HCEC 1CT (cell line): Measurements from ENCODE around the gene CHCHD3.
A peak's percentile ranks its signal among the peaks of the same experiment; 100 is the strongest.

Experiments
- DNase-seq: peaks from one replicate; pipeline ENCODE4 v3.0.0-alpha.2; 2017

Gene CHCHD3

GRCh38 chr7:132856416-132856815, 225.5 kb downstream of the CHCHD3 start:
- DNase-seq: no peak

- no peak for DNase-seq
Observed at GRCh38 chr7:132855901-132856300, 226.0 kb downstream of the CHCHD3 start.

GRCh38 chr7:132854238-132854637, 227.7 kb downstream of the CHCHD3 start:
- no peak for DNase-seq

- no peak for DNase-seq
Observed at GRCh38 chr7:132847376-132847775, 234.5 kb downstream of the CHCHD3 start.

DNA sequence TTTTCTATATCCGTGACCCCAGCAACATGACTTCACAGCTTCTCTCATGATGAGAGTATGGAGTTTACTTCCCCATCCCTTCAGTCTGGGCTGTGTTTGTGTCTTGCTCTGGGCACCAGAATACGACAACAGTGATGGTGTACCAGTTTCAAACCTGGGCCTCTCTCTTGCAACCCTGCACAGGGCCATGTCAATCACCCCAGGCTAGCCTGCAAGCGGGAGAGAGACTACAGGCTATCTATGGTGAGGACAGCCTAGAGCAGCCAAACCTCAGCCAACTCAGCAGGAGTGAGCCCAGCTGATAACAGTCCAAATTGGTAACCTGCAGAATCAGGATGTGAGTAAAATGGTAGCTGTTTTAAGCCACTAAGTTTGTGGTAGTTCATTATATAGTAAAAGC, 235.8 kb downstream of the CHCHD3 start:
- no peak for DNase-seq

- no peak for DNase-seq
Observed at GRCh38 chr7:132842478-132842877, 239.4 kb downstream of the CHCHD3 start.

DNA sequence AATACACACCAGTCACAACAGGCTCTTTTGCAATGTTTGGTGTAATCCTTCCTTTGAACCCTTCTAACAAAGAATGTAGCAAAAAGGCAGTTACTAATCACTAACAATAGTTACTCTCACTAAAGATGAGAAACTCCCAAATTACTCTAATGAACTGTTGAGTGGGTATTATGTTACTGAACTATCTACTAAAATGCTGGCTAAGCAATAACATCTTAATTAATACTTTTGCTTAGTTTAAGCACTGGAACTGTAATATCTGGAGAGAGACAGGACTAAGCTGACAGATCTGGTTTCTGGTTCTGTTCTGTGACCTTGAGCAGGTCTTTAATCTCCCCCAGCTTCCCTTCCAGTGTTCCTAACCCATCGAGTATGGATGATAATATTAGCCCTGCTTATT, 241.7 kb downstream of the CHCHD3 start:
- DNase-seq: no peak

- DNase-seq: no peak
Observed at GRCh38 chr7:132838313-132838712, 243.6 kb downstream of the CHCHD3 start.

DNA sequence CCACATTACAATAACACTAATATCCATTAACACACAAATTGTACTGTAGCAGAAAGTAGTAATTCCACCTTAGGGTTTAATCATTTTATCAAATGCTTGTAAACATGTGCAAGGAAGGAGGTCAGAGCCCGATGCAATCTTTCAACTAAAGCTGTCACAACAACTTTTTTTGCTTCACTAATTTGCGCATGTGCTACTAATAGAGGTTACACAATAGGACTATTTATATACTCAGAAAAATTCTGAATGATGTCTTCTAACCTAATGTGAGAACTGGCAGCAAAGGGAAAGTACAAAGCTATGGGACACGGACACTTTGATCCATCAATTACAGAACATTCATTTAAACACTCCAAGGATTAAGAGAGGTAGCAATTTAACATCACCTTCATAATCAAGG, 244.4 kb downstream of the CHCHD3 start:
- no peak for DNase-seq

- peak; percentile 26 for DNase-seq
Observed at GRCh38 chr7:132836746-132837145, 245.1 kb downstream of the CHCHD3 start.

- DNase-seq: no peak
Observed at GRCh38 chr7:132830941-132831340, 250.9 kb downstream of the CHCHD3 start.

DNA sequence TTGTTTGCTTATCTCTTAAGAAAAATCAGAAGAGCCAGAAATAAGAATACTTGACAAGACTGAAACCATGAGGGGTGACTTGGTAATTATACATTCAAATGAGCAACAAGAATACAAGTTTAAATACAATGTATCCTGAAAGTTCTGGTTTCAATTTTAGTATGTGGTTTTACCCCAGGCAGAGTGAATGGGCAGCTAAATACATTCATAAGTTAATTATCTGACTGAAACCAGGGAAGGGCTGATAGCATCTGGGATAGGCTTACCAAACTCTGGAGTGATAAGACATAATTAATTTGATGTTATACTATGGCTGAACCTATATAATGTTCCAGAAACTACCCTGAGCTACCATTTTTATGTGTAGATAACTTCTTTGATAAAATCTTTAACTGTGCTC, 253.4 kb downstream of the CHCHD3 start:
- DNase-seq: no peak

DNA sequence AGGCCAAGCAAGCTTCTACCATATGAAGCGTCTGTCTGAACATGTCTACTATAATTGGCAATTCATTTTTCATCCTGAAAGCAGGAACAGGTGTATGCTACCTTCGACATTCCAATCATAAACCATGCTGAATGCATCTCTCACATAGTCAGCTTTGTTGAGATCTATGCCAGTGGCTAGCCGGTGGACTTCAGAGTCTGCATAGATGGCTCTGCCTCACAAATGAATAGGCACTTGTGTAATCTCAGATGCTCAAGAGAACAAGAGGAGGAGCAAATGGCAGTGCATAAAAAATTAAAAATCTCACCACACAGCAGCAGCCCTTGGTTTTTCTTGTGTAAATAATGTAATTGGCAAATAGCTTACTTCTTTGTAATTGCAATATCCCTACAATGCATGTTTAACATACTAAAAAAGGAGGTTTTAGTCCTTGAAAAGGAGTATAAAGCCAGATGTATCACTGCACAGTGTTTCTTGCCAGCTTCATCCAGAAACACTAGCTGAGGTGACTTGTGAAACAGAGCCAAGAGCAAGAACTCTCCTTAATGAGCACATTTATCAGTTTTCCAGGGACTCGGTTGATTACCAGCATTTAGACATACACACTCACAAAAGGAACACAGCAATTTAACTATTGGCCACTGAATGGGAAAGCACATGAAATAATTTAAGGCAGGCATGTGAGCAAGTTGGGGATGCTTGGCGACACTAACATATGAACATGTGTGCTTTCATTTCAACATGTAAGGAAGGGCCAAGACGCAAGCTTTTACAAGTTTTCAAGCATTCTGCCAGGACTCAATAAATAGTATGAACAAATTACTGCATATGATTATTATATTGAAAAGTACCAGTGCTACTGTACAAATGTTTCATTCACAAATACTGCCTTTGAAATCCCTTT, 255.7 kb downstream of the CHCHD3 start:
- no peak for DNase-seq

DNA sequence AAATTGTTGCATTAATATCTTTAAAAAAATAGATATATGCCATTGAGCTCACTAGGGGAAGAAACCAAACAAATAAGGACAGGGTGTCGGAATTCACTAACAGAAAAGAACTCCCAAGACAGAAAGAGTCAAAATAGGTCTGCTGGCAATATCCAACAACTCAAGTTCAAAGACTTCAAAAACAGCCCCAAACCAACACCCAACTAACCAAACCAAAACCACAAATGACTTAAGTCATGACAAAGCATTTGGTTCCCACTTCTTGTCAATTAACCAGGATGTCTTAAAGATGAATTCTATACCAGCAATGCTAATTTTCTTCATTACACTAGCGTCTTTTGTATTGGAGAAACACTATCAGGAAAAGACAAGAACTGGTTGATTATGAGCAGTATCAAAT, 256.7 kb downstream of the CHCHD3 start:
- DNase-seq: no peak

GRCh38 chr7:132819648-132820047, 262.2 kb downstream of the CHCHD3 start:
- no peak for DNase-seq

- no peak for DNase-seq
Observed at GRCh38 chr7:132817949-132818348, 263.9 kb downstream of the CHCHD3 start.

- no peak for DNase-seq
Observed at GRCh38 chr7:132815696-132816311, 266.1 kb downstream of the CHCHD3 start.

- DNase-seq: no peak
Observed at GRCh38 chr7:132815130-132815529, 266.8 kb downstream of the CHCHD3 start.

DNA sequence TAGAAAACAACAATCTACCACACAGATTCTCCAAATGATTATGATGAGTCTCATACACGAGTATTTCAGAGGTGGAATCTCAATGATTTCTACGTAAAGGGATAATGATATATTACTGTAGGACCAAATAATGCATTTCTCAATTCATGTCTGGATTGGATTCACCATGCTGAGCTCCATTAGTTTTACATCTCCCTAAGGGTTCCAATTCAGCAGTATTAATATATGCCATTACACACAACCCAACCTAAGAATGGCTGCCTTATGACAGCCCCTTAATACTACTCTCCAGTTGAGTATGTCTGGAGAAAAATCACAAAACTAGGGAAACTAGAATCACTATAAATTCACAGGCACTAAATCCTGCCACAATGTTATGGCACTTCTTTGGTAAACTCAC, 271.3 kb downstream of the CHCHD3 start:
- no peak for DNase-seq

- no peak for DNase-seq
Observed at GRCh38 chr7:132806834-132807233, 275.1 kb downstream of the CHCHD3 start.

DNA sequence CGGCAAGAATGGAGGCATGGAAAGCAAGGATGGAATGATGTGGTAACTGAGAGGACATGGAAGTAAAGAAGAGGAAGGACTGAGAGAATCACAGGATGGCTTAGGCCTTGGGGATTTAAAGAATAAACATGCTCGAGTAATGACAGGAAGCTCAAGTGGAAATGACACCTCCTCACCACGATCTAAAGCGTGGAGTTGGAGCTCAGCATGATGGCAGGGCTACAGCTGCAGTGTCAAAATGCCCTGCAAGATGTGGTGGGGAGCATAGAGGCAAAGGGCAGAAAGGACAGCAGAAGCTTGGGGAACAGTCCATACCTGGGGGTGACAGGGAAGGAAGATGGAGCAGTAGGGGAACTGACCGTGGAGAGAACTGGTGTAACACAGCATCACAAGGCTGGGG, 276.1 kb downstream of the CHCHD3 start:
- DNase-seq: no peak

- DNase-seq: no peak
Observed at GRCh38 chr7:132804849-132805485, 276.9 kb downstream of the CHCHD3 start.

DNA sequence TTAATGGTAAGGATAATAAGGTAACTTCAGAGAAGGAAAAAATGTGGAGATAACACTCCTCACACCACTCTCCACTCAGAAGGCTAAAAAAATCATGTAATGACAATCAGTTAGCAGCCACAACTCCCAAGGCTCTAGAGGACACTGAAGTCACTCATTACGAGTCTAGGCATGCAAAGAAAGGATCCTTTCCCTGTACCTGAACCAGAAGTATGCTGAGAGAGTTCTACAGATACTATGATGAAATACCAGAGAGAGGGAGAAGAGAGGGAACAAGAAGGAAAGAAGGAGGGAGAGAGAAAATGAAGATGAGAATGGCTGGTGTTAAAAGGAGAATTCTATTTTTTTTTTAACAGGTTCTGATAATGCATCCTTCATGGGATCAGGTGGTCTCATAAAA, 281.4 kb downstream of the CHCHD3 start:
- DNase-seq: no peak

DNA sequence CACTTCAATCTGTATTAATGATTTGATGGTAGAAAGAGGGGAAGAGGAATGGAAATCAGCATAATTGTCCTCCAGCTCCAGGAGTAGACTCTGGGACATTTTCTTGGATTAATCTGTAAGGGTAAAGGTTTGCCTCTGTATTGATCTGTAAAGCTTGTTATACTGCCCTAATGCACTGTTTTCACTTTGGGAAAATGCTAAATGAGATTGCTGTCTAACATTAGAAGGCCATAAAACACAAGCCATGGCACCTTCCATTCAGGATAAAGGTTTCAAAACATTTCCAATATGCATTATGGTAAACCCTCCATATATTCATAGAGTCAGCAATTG, 282.8 kb downstream of the CHCHD3 start:
- no peak for DNase-seq
